Transverse colon (tissue), 4 donors: ENCODE measurements around the gene PABPN1. TPM values are rescaled to one million over a fixed set of nuclear protein-coding genes. Genes with fewer than 3 reads are reported as not detected.

ENCODE experiments used
- DNase-seq: peaks from one replicate; pipeline ENCODE4 v3.0.0-alpha.2; 2019
- H3K27ac ChIP-seq, 4 donors: fragments of 200-600 bp; sonication (generic); 2 replicates each; pipeline ENCODE4 v1.5.1; 2016 to 2018; ENCODE audit warnings: inconsistent platforms in 4 of 4
- H3K27me3 ChIP-seq: fragments of 200-600 bp; sonication (generic); 2 replicates; pipeline ENCODE4 v1.5.1; 2017; ENCODE audit warnings: inconsistent platforms
- H3K36me3 ChIP-seq, 4 donors: fragments of 200-600 bp; sonication (generic); 2 replicates each; pipeline ENCODE4 v1.5.1; 2017 to 2019; ENCODE audit warnings: inconsistent platforms in 4 of 4
- H3K4me1 ChIP-seq, 4 donors: fragments of 200-600 bp; sonication (generic); 2 replicates each; pipeline ENCODE4 v1.5.1; 2017 to 2020; ENCODE audit warnings: inconsistent platforms in 4 of 4
- H3K4me3 ChIP-seq, 4 donors: fragments of 200-600 bp; sonication (generic); 1 replicate in 1 of 4; 2 replicates in 3 of 4; pipeline versions ENCODE4 v1.5.1 to v1.6.1; 2017 to 2019; ENCODE audit warnings: inconsistent platforms in 4 of 4
- H3K9me3 ChIP-seq, 2 donors: fragments of 200-600 bp; sonication (generic); 2 replicates each; pipeline ENCODE4 v1.5.1; 2017 to 2019; ENCODE audit warnings: inconsistent platforms in 2 of 2
- EP300 ChIP-seq: sonication (generic); formaldehyde crosslinking; IDR thresholded peaks from one replicate; pipeline ENCODE4 v1.6.1; 2017; ENCODE audit warnings: antibody characterized with exemption, low read depth
- POLR2A ChIP-seq: fragments of 450-650 bp; IDR thresholded peaks from one replicate; pipeline ENCODE4 v1.6.1; 2016; ENCODE audit warnings: antibody characterized with exemption, mild to moderate bottlenecking, moderate library complexity
- POLR2AphosphoS5 ChIP-seq, 3 donors: sonication (generic); formaldehyde crosslinking; IDR thresholded peaks; one replicate each; pipeline ENCODE4 v1.6.1; 2016; ENCODE audit warnings: antibody characterized with exemption in 3 of 3
- WGBS, 2 donors: methylation state at CpG; one replicate each; pipeline ENCODE4 v1.1.5; 2018; ENCODE audit warnings: low coverage in 1 of 2; 5-methylcytosine and 5-hydroxymethylcytosine counted together
- in situ Hi-C, 4 donors: fragments of 200-750 bp; cut with MboI; loops; one replicate each; pipeline versions ENCODE4 v1.15.0 to v1.15.1; 2017; ENCODE audit warnings: low sequenced_read_pairs in 3 of 4, low pct_ligation_motif_present in 1 of 4, low pct_unique_long_range_greater_than_20kb in 1 of 4
- intact Hi-C: fragments of 100-400 bp; cut with DNase I; formaldehyde crosslinking; loops from one replicate; pipeline ENCODE4 v1.15.1; 2023; ENCODE audit warnings: low total_unique reads
- total RNA-seq, 4 donors: library from RNA; depleted of rRNA; stranded (reverse); fragments of >200 nt; gene quantifications; one replicate each; pipeline ENCODE4 v1.1.0, GENCODE V29; 2016
- TF ChIP-seq, protein P1 (sequence below), 5 experiments: fragments of 200-600 bp in 3 of 5; fragments of 450-650 bp in 2 of 5; sonication (generic) in 3 of 5; IDR thresholded peaks; 1 replicate in 2 of 5; 2 replicates in 3 of 5; pipeline ENCODE4 v1.5.1; 2016 to 2017; ENCODE audit warnings: antibody characterized with exemption in 5 of 5, inconsistent platforms in 3 of 5, mild to moderate bottlenecking in 2 of 5, moderate library complexity in 1 of 5

Gene PABPN1
- total RNA-seq, 4 donors from 2014 or later, result 50.0 to 149 (median 63.7) TPM

DNA sequence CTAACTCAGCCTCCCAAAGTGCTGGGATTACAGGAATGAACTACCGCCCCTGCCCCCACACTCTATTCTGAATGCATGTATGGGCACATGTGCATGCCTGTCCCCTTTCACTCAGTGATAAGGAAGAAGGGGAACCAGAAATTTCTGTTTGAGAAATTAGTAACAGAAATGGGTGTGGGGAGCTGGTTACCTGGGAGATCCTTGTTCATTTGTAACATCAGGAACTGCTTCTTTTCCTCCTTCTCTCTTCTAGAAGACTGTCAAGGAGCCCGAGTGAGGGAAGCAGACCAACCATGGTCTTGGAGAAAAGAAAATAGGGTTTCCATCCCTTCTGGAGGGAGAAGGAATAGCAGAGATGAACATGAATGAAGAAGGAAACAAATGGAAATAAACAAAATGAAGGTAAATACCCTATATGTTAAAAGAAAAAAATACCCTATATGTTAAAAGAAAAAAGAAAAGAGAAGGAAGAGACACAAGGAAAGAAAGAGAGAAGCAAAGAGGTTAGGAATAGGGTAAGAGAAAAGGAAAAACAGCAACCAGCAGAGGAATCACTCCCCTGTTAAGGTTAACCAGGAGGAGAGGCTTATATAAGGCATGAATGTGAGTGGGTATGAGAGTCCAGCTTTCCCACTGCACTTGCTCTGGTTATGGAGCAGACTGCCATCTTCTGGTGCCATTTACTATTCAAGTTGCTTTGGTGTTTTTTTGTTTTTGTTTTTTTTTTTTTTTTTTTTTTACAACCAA is 21.9 kb upstream of the PABPN1 start:
- 33 to 60% methylated on average over 1 to 2 of the region's 2 CpGs for WGBS, 2 donors
- no peak for DNase-seq
- Histone ChIP-seq H3K27me3 (no peaks in the 10 kb centered on the region), H3K27ac (peak overlapping the region; percentile 99 to 100 (median 99)), H3K9me3 (no peaks in the 10 kb centered on the region), H3K4me1 (peaks cover 7 to 33% (median 23%) of the 10 kb centered on the region in 4 donors), H3K4me3 (no peak overlapping the region), H3K36me3 (no peaks in the 10 kb centered on the region)
- in situ Hi-C loops (loop anchor here in 3 of 4 donors (25.0 kb wide), 1 partner anchor 187 kb away; the partner anchor contains the start of genes CEBPE (in 3 of the 3) and CIROP (in 3 of the 3)), intact Hi-C loops (loop anchor here (2.0 kb wide), 1 partner anchor 33 kb away; no protein-coding TSS in a partner anchor)
- no peak for TF ChIP-seq POLR2AphosphoS5 (IDR thresholded peaks at IDR 0.05)
- TF ChIP-seq, protein P1, sequence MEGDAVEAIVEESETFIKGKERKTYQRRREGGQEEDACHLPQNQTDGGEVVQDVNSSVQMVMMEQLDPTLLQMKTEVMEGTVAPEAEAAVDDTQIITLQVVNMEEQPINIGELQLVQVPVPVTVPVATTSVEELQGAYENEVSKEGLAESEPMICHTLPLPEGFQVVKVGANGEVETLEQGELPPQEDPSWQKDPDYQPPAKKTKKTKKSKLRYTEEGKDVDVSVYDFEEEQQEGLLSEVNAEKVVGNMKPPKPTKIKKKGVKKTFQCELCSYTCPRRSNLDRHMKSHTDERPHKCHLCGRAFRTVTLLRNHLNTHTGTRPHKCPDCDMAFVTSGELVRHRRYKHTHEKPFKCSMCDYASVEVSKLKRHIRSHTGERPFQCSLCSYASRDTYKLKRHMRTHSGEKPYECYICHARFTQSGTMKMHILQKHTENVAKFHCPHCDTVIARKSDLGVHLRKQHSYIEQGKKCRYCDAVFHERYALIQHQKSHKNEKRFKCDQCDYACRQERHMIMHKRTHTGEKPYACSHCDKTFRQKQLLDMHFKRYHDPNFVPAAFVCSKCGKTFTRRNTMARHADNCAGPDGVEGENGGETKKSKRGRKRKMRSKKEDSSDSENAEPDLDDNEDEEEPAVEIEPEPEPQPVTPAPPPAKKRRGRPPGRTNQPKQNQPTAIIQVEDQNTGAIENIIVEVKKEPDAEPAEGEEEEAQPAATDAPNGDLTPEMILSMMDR (IDR thresholded peaks at IDR 0.05), result no peak
- TF ChIP-seq EP300, result no peak
- no peak for TF ChIP-seq POLR2A

DNA sequence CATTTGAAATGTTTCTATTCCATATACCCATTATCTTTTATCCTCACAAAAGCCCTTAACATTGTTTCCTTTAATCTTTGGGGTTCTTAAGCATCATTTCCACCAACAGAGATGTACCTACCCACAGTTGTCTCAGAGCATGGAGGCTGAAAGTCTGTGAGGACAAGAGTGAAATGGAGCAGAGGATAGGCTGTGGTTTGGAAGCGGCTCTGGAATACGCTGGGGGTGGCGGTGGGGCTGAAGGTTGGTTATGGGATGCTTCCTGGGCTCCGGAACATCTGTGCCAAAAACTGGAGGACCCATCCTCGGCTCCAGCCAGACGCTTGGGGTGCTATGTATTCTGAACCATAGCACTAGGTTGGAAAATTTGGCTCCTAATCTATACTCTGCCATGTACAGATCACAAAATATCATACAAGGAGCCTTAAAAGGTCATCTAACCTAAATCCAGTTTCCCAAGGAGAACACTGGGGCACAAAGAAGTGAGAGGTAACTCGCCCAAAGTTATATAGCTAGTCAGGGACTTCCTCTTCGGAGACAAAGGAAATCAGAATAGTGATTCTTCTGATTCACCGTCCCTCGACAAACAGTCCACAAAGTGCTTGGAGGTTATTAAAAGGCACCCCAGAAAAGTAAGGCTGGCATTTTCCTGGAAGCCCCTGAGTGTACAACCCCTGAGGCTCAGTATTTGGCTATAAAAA is 21.1 kb upstream of the PABPN1 start:
- peak overlapping the region; percentile 47 to 74 (median 66) for H3K4me3 ChIP-seq
- H3K27ac ChIP-seq, result peak overlapping the region; percentile 99 to 100 (median 99)
- H3K36me3 ChIP-seq, result no peaks in the 10 kb centered on the region
- no peaks in the 10 kb centered on the region for H3K27me3 ChIP-seq
- no peak for DNase-seq
- H3K4me1 ChIP-seq, result peaks cover 7 to 29% (median 19%) of the 10 kb centered on the region in 4 donors
- no peaks in the 10 kb centered on the region for H3K9me3 ChIP-seq
- in situ Hi-C loops (loop anchor here in 3 of 4 donors (25.0 kb wide), 1 partner anchor 188 kb away; the partner anchor contains the start of genes CEBPE (in 3 of the 3) and CIROP (in 3 of the 3)), intact Hi-C loops (loop anchor here (2.0 kb wide), 1 partner anchor 33 kb away; no protein-coding TSS in a partner anchor)
- WGBS, 2 donors, result 24 to 62% methylated on average over 4 to 10 of the region's 10 CpGs
- no peak for TF ChIP-seq POLR2A
- TF ChIP-seq POLR2AphosphoS5 (IDR thresholded peaks at IDR 0.05), result no peak
- no peak for TF ChIP-seq EP300
- TF ChIP-seq, protein P1 (IDR thresholded peaks at IDR 0.05), result no peak

DNA sequence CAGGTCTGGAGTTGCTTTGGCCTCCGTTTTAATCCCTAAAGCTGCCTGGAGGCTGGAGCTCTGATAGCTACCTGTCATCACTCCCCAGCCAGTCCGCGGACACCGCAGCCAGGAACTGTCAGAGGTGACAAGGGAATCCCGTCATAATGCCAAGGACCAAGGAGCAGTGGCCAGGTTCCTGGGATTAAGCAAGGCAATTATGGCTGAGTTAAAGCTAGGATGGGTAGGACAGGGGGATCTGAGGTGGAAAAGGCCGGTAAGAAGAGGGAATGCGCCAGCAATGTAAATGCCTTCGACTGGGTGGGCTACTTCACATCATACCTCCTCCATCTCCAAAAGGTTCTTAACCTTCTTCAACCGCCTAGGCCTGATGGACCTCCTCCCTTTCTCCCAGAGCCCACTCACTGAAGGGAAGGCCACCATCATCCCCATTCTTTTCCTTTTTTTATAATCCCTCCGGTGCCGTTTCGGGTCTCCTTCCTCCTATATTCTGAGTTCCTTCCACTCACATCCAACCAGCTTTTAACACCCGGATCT is 20.5 kb upstream of the PABPN1 start:
- H3K36me3 ChIP-seq, result no peaks in the 10 kb centered on the region
- TF ChIP-seq POLR2AphosphoS5 (IDR thresholded peaks at IDR 0.05) (peak in 1 of 3 donors; percentile 45), EP300 (no peak), POLR2A (peak; percentile 5)
- TF ChIP-seq, protein P1 (IDR thresholded peaks at IDR 0.05), result no peak
- H3K9me3 ChIP-seq, result no peaks in the 10 kb centered on the region
- 0 to 6% methylated on average over 4 to 13 of the region's 13 CpGs for WGBS, 2 donors
- H3K27me3 ChIP-seq, result no peaks in the 10 kb centered on the region
- DNase-seq, result peak; percentile 51
- in situ Hi-C loops (no loop called here), intact Hi-C loops (no loop called here)
- peak overlapping the region; percentile 99 to 100 (median 99) for H3K27ac ChIP-seq
- peak overlapping the region; percentile 47 to 74 (median 66) for H3K4me3 ChIP-seq
- peaks cover 11 to 33% (median 21%) of the 10 kb centered on the region in 4 donors for H3K4me1 ChIP-seq
